SU-DHL-6 (cell line): Measurements from ENCODE around the gene AQP1.

Experiments used
- H2AFZ ChIP-seq: fragments of 200-600 bp; sonication (generic); 2 replicates; pipeline ENCODE4 v1.6.1; 2014; ENCODE audit warnings: low read depth, mild to moderate bottlenecking, moderate library complexity, mixed read lengths, antibody characterized with exemption, low read length; ENCODE audit not compliant: severe bottlenecking
- H3F3A ChIP-seq: fragments of 200-600 bp; shearing (Covaris generic); 2 replicates; pipeline ENCODE4 v1.6.0; 2016; ENCODE audit warnings: antibody characterized with exemption, mild to moderate bottlenecking; ENCODE audit not compliant: insufficient read depth
- H3K27ac ChIP-seq: fragments of 200-600 bp; sonication (generic); 2 replicates; pipeline ENCODE4 v1.5.1; 2016; ENCODE audit warnings: low read depth, mild to moderate bottlenecking, low read length, moderate library complexity, mixed read lengths
- H3K27me3 ChIP-seq: fragments of 200-600 bp; sonication (generic), shearing (Covaris generic); 2 replicates; pipeline ENCODE4 v1.6.0; 2014; ENCODE audit warnings: mild to moderate bottlenecking, low read length
- H3K36me3 ChIP-seq: fragments of 200-600 bp; sonication (generic); 2 replicates; pipeline ENCODE4 v1.6.1; 2014; ENCODE audit warnings: mild to moderate bottlenecking, low read length, mixed read lengths
- H3K4me2 ChIP-seq: fragments of 300-600, 200-600 bp; shearing (Covaris generic), sonication (generic); 2 replicates; pipeline ENCODE4 v1.6.0; 2014; ENCODE audit warnings: low read length, low read depth, mild to moderate bottlenecking; ENCODE audit not compliant: poor library complexity, severe bottlenecking
- H3K4me3 ChIP-seq: fragments of 200-600 bp; sonication (generic); 2 replicates; pipeline ENCODE4 v1.5.1; 2014; ENCODE audit warnings: antibody characterized with exemption, low read length, mild to moderate bottlenecking, mixed read lengths; ENCODE audit not compliant: insufficient read depth, poor library complexity, severe bottlenecking
- H3K79me2 ChIP-seq: fragments of 200-600 bp; sonication (generic); 2 replicates; pipeline ENCODE4 v1.6.1; 2014; ENCODE audit warnings: mild to moderate bottlenecking, low read length, moderate library complexity; ENCODE audit not compliant: insufficient read depth
- H3K9ac ChIP-seq: fragments of 200-600 bp; sonication (generic); 2 replicates; pipeline ENCODE4 v1.7.0; 2014; ENCODE audit warnings: mild to moderate bottlenecking, low read length
- H3K9me2 ChIP-seq: fragments of 200-600 bp; sonication (generic); replicated peaks from 2 replicates; pipeline ENCODE4 v1.6.1; 2014; ENCODE audit warnings: low read length; ENCODE audit not compliant: insufficient read depth
- H3K9me3 ChIP-seq: fragments of 200-600 bp; sonication (generic); 2 replicates; pipeline ENCODE4 v1.6.1; 2014; ENCODE audit warnings: low read length, mixed read lengths; ENCODE audit not compliant: insufficient read depth
- H4K20me1 ChIP-seq: fragments of 200-600 bp; sonication (generic); 2 replicates; pipeline ENCODE4 v1.6.1; 2014; ENCODE audit warnings: low read depth, mild to moderate bottlenecking, antibody characterized with exemption, low read length, moderate library complexity, mixed read lengths
- EZH2phosphoT487 ChIP-seq: fragments of 200-600 bp; sonication (generic), shearing (Covaris generic); conservative IDR thresholded peaks from 2 replicates; pipeline ENCODE4 v1.6.1; 2018; ENCODE audit warnings: mild to moderate bottlenecking, antibody characterized with exemption, low read length, moderate library complexity, mixed read lengths
- TF ChIP-seq, protein P1 (sequence below): fragments of 200-600 bp; sonication (generic); IDR thresholded peaks from one replicate; pipeline ENCODE4 v1.5.1; 2017; ENCODE audit warnings: antibody characterized with exemption, mild to moderate bottlenecking, low read length, moderate library complexity; ENCODE audit not compliant: insufficient read depth, poor library complexity, severe bottlenecking

The AQP1 gene

DNA sequence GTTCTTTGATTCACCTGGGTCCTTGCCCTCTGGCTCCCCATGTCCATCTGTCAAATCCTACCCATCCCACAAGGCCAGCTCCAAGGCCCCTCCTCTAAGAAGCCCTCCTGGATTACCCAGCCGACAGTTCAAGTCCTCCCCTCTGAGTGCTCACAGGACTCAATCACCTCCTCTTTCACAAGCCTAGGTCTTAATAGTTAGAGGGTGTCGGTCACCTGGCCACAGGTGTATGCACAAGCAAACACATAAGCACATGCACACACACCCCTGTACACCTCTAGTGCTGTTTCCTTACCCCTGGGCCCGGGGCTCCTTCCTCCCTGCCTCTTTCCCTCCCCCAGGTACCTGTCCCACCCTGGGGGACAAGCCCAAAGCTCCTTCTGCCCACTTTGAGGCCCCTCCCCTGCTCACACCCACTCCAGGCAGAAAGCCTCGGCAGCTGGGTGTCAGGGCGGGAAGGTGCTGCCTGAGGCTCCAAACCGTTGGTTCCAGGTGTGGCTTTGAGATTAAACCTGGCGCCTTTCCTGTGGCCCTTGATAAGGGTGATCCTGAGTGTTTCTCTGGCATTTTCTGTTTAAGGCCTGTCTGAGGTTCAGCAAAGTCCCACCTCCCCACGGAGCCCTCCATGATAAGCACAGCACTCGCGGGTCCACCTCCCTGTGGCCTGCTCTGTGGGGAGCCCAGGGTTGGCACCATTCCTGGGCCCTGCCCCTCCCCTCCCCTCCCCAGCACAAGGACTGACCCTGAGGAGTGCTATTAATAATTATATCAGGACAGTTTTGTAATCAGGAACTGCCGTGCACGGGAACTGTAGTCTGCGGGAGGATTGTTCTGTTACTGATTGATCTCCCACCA, 14.6 kb upstream of the AQP1 start:
- no peaks in the 10 kb centered on the region for H3F3A ChIP-seq
- no peak overlapping the region for H2AFZ ChIP-seq
- H3K9me3 ChIP-seq, result no peaks in the 10 kb centered on the region
- H3K36me3 ChIP-seq, result no peaks in the 10 kb centered on the region
- no peaks in the 10 kb centered on the region for H3K9me2 ChIP-seq
- H3K9ac ChIP-seq, result no peak overlapping the region
- no peak overlapping the region for H3K27ac ChIP-seq
- no peak overlapping the region for H3K4me2 ChIP-seq
- no peaks in the 10 kb centered on the region for H4K20me1 ChIP-seq
- no peaks in the 10 kb centered on the region for H3K79me2 ChIP-seq
- H3K4me3 ChIP-seq, result no peak overlapping the region
- no peaks in the 10 kb centered on the region for H3K27me3 ChIP-seq
- TF ChIP-seq EZH2phosphoT487, result no peak

DNA sequence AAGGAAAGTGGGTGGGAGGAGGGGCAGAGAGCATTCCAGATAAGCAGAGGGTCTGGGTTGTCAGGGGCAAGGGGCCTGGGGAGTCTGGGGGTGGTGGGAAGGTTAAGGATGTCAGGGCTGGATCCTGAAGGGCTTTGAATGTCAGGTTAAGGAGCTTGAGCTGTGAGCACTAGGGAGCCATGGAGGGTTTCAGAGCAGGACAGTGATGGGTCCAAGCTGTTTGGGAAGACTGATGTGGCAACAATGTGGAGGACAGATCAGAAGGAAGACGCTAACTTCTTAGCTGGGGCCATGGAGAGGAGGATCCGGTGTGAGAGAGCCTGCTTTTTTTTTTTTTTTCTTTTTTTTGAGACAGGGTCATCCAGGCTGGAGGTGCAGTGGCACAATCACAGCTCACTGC, 13.9 kb upstream of the AQP1 start:
- Histone ChIP-seq H3K36me3 (no peaks in the 10 kb centered on the region), H2AFZ (no peak overlapping the region), H3K9ac (no peak overlapping the region), H3K4me3 (no peak overlapping the region), H3K9me3 (no peaks in the 10 kb centered on the region), H3K27me3 (no peaks in the 10 kb centered on the region), H3K4me2 (no peak overlapping the region), H3K27ac (no peak overlapping the region), H4K20me1 (no peaks in the 10 kb centered on the region), H3K79me2 (no peaks in the 10 kb centered on the region), H3F3A (no peaks in the 10 kb centered on the region), H3K9me2 (no peaks in the 10 kb centered on the region)
- TF ChIP-seq, protein P1, sequence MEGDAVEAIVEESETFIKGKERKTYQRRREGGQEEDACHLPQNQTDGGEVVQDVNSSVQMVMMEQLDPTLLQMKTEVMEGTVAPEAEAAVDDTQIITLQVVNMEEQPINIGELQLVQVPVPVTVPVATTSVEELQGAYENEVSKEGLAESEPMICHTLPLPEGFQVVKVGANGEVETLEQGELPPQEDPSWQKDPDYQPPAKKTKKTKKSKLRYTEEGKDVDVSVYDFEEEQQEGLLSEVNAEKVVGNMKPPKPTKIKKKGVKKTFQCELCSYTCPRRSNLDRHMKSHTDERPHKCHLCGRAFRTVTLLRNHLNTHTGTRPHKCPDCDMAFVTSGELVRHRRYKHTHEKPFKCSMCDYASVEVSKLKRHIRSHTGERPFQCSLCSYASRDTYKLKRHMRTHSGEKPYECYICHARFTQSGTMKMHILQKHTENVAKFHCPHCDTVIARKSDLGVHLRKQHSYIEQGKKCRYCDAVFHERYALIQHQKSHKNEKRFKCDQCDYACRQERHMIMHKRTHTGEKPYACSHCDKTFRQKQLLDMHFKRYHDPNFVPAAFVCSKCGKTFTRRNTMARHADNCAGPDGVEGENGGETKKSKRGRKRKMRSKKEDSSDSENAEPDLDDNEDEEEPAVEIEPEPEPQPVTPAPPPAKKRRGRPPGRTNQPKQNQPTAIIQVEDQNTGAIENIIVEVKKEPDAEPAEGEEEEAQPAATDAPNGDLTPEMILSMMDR, result no peak
- TF ChIP-seq EZH2phosphoT487, result no peak

DNA sequence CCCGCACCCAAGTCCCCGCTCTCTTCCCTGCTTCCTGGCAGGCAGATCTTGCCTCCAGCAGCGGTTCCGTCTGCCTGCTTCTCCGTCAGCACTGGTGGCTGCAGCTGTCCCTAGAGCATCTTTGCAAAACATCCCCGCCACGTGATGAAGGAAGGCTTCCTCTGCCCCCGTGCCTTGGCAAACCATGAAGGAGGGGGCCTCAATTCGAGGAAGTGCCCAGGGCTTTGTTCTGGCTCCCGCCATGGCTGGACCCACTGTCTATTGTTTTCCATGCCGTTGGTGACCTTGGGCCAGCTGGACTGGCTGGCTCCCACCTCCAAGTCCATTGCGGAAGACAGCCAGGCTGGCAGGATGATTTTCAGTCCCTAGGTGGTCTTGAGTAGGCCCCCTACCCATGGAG, 13.2 kb upstream of the AQP1 start:
- H3K79me2 ChIP-seq, result no peaks in the 10 kb centered on the region
- no peak overlapping the region for H3K4me3 ChIP-seq
- H3F3A ChIP-seq, result no peaks in the 10 kb centered on the region
- H3K9ac ChIP-seq, result no peak overlapping the region
- no peak overlapping the region for H2AFZ ChIP-seq
- no peaks in the 10 kb centered on the region for H4K20me1 ChIP-seq
- H3K27ac ChIP-seq, result no peak overlapping the region
- no peaks in the 10 kb centered on the region for H3K27me3 ChIP-seq
- TF ChIP-seq, protein P1, result no peak
- no peak for TF ChIP-seq EZH2phosphoT487
- H3K9me2 ChIP-seq, result no peaks in the 10 kb centered on the region
- no peak overlapping the region for H3K4me2 ChIP-seq
- no peaks in the 10 kb centered on the region for H3K9me3 ChIP-seq
- H3K36me3 ChIP-seq, result no peaks in the 10 kb centered on the region

DNA sequence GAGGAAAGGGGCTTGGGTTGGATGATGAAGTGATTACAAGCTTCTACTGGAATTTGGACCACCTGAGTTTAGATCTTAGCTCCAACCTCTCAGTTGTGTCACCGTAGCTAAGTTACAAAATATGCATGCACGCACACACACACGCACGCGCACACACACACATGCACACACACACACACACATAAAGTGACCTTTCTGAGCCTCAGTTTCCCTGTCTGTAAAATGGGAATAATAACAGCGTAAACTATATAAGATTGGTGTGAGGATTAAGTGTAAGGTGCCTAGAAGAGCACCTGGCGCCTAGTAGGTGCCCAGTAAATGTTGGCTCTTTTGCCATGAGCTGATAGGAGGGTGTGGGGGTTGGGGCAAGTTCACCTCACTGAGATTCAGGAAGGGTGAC, 12.6 kb upstream of the AQP1 start:
- Histone ChIP-seq H3K4me3 (no peak overlapping the region), H4K20me1 (no peaks in the 10 kb centered on the region), H3K27me3 (no peaks in the 10 kb centered on the region), H3K27ac (no peak overlapping the region), H3K9me3 (no peaks in the 10 kb centered on the region), H3K79me2 (no peaks in the 10 kb centered on the region), H3K9me2 (no peaks in the 10 kb centered on the region), H3K4me2 (no peak overlapping the region), H3K9ac (no peak overlapping the region), H3F3A (no peaks in the 10 kb centered on the region), H2AFZ (no peak overlapping the region), H3K36me3 (no peaks in the 10 kb centered on the region)
- TF ChIP-seq, protein P1, result no peak
- TF ChIP-seq EZH2phosphoT487, result no peak
